GM21717 (cell line): ENCODE measurements around the gene NKTR.
A peak's percentile ranks its signal among the peaks of the same experiment; 100 is the strongest.

Experiments used
- ATAC-seq: cut with Tn5 transposase; IDR thresholded peaks from one replicate; pipeline ENCODE4 v1.9.1; 2021; ENCODE audit warnings: mild to moderate bottlenecking, moderate library complexity; ENCODE audit not compliant: unreplicated experiment

The NKTR gene

DNA sequence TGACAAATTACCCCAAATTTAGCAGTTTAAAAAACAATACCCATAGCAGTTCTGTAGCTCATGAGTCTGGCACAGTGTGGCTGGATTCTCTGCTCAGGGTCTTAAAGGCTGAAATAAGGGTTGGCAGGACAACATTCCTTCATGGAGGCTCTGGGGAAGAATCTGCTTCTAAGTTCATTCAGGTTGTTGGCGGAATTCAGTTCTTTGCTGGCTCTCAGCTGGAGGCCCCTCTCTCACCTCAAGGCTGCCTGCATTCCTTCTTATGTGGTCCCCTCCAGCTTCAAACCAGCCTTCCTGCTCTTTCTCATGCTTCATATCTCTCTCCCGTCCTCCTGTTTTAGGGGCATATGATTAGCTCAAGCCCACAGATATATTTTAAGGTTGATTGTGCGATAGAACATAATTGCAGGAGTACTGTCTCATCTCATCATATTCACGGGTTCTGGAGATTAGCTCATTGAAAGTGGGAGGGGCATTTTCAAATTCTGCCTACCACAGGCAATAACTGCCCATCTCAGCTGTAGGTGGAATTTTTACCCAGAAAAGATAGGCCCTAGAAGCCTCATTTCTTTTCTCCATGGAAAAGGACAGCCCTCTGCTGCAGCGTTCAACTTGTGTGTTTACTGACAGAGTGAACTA is 47.5 kb downstream of the NKTR start:
- no peak for ATAC-seq

DNA sequence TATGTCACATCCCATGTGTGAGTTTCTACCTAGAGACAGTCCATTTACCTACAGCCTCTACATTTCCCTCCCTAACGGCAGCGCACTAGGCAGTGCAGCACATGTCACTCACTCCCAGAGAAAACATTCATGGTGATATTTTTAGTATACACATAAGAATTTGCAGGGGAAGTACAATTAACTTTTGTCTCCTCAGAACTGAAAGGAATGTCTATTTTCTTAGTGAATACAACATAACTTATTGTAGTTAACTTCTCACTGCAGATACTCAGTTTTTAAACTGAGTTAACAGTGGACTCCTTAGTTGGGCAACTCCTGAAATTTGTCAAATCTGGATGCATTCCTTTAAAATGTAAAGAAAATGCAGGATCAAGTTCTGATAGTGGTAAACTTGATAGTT is 48.5 kb downstream of the NKTR start:
- no peak for ATAC-seq

DNA sequence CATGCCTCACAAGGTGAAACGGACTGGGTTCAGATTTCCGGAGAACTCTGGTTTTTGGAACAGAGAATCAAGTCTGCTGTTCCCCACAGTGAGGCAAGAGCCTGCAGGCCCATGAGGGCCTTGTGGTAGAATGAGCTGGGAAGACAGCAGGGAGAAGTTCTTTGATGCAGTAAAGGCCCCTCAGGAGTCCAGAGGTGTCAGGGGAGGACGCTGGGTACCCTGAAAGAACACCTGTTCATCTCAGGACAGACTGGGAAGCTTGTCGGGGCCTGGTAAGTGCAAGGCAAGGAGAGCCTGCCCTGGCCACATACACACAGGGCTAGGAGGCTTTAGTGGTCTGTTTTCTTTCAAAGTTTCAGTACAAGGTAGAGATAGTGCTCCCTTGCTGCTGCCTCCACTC is 49.3 kb downstream of the NKTR start:
- ATAC-seq = no peak

DNA sequence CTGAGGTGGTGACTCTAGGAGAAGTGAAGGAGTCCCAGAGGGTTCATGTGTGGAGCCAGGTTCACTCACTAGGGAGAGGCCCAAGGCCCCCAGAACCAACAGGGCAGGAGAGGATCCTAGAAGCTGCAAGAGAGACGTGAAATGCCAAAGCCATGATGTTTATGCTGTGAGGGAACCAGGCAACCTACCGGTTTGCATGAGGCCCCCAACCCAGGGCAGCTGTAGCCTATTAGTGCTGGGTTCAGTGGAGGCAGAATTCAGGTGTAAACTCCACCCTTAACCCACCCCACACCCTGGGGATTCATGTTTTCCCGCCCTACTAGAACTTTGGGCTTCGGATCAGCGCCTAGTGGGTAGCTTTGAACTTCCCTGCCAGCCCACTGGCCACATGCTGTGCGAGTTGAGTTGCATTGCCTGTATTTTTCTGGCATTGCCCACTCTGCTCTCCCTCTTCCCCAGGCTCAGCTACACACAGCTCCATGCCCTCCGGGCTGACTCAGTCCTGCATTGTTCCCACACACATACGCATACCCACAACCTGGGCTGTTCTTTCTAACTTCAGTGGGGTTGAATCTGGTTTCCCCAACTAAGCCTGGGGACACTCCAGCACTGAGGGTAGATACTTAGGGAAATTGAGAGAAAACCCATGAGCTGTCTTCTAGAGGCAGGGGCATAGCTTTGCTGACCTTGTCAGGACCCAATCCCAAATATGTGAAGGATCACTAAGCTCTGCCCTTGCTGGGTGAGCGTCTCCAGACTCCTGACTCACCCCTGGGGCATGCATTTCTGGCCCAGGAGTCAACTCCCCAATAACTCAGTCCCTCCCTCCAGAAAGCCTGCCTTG is 51.0 kb downstream of the NKTR start:
- ATAC-seq = no peak

DNA sequence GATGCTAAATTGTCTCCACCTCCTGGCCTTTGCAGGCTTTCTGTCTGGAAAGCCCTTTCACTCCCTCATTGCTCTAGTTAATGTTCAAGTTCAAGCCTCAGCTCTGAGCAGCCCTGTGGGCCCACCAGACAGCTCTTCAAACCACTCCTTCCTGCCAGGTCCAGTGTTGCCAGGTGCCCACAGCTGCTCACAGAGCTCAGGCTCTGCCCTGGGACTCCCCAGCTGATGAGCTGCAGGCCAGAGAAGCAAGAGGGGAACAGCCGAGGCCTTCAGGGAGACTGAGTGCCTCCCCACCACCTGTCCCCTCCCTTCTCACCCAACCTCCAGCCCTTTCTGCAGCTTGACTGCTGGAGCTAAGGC is 51.7 kb downstream of the NKTR start:
- no peak for ATAC-seq

DNA sequence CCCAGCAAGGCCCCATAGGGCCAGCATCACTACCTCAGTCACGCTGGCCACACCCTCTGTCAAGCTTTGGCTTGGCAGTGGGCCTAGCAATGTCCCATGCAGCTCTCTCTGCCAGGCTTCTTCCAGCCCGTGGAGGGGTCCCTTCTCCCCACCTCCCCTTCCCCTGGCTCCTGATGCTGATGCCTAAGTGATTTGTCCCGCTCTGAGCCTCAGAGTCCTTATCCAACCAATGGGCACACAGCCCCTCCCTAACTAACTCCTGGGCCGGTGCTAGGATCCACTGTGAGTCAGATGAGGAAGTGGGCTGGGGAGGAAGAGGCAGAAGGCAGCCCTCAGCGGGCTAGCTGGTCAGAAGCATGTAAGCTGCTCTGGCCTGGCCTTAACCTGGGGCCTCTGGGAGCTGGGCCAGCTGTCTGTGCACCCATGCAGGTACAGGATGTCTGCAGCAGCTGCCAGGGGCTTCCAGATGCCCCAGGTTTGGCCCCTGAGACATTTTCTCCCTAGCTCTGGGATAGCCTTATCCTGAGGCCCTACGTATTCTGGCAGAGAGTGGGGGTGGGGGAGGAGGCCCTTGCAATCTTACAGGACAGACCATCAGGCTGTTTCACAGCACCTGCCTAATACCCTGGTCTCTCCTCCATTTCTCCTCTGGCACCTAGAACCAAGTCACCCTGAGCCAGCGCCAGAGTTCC is 52.3 kb downstream of the NKTR start:
- peak; percentile 44 for ATAC-seq

DNA sequence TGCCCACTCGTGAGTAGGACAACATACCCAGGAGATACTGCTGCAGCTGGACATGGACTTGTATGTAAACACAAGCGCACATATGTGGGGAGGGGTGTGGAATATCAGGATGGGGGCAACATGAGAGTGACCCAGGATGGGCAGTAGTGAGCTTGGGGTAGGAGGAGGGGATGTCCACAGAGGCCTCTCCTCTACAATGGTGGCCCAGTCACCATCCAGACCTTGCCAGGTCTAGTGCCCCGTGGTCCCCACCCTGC is 52.7 kb downstream of the NKTR start:
- ATAC-seq = no peak

DNA sequence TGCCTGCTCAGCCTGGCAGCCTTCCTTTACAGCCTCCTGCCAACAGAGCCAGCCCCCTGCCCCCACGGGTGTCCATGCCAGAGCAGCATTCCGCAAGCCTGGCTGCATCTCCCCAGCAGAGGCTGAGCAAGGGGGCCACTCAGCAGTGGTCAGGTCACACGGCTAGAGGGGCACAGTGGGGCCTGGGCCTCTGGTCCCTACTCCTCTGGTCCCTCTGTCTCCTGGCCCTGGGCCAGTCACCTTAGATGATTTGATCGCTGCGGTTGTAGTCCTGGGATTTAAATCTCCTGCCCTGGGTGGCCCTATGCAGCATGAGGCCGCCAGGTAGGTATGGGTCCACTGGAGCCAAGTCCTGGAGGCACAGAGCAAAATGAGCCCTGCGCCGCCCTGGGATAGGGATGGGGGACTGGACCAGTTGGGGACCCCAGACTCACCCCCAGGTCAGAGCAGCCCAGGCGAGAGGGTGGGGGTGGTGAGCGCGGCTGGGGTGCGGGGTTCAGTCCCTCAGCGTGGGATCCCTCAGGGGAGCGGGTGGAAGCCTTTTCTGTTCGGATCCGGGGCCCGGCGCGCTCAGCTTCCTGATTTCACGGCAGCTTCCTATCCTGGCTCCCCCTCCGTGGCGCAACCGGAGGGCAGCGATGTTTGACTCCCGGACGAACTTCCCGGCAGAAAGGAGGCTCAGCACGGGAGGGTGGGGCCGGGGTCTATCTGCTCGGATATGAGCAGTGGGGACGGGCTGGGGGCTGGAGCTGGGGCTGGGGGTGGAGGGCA is 53.3 kb downstream of the NKTR start, which contains the start of gene ZBTB47:
ZBTB47 (plus strand) TSS at position 138 of the 771 bp plus-strand sequence. CDS start 4,659 bp downstream, outside the sequence.
- ATAC-seq = no peak

DNA sequence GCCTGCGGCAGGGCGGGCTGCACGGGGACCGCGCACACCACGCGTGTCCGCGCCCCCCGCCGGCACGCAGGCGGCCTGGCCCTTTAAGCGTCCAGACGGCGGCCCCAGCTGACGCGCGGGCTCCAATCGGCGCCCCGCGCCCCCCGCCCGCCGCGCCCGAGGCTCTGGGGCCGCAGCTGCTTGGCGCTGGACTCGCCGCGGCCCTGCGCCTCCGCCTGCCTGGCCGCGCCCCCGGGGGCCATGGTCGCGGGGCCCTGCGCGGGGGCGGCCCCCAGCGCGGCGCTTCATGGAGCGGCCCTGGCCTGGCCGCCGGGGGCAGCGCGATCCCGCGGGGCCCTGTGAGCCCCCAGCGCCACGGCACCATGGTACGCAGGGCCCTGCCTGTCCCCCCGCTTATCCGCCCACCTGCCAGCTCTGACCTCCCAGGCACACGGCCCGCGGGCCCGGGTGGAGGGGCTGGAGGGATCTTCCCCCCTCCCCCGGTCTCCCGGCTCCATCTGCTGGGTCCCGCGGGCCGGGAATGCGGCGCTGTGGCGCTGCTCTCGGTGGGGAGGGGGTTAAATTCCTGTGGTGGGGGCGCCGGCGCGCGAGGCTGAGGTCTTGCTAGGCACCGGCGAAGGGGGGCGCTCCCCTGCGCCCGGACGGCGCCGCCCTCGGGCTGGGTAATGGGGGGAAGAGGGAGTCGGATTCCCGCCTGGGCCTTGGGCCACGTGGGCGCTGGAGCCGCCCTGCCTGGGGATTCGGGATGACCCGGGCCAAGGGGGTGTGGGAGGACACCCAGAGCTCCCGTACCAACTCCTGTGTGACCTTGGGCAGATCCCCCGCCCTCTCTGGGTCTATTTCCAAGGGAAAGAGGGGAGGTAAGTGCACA is 54.1 kb downstream of the NKTR start:
- ATAC-seq = no peak

DNA sequence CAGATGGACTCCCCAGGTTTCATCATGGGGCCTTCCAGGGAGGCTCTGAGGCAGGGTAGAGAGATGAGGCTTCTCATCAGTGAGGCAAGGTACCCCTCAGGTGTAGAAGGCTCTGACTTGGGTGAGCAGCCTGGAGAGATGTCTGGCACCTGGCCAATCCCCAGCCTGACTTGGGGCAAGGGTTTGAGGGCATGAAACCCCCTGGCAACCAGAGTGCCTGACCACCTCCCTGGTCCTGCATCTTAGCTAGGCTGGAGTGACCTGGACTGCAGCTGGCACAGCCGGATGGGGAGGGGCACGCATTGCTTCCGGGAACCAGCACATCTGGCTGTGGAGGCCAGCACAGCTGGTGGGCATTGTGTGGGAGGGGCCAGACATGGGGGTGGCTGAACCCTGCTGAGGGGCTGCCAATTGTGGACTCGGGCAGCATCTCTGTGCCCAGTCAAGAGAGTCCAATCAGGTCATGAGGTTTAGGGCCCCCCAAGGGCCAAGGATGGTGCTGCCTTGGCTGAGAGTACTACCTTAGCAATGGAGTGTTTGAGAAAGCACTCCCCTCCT is 54.9 kb downstream of the NKTR start:
- no peak for ATAC-seq

DNA sequence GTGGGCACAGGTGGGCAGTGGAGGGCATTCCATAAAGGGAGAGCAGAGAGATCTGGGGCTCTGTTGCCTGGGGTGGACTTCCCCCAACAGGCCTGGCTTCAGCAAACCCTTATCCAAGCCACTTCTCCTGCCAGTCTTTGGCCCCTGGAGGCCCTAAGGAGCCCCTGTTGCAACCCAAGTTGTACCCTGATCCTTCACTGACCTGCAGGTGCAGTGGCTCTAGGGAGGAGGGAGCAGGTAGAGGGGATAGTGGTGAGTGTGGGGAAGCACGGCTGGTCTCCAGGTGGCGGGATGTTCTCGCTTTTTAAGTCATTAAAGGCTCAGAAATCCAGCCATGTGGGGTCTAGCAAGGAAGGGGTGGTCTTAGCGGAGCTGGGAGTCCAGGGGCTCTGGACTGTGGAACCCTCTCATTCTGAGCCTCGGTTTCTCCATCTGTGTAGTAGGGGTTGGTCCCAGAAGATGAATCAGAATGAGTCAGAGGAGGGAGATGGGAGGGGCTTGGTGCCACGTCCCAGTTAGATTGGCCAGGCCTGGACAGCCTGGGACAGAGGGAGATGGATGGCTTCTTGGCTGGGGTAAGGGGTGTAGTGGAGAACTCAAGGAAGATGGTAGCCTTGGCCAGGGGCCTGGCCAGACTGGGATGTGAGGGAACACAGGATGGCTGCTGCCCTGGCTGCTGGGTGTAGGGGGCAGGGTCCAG is 55.6 kb downstream of the NKTR start:
- ATAC-seq = no peak

DNA sequence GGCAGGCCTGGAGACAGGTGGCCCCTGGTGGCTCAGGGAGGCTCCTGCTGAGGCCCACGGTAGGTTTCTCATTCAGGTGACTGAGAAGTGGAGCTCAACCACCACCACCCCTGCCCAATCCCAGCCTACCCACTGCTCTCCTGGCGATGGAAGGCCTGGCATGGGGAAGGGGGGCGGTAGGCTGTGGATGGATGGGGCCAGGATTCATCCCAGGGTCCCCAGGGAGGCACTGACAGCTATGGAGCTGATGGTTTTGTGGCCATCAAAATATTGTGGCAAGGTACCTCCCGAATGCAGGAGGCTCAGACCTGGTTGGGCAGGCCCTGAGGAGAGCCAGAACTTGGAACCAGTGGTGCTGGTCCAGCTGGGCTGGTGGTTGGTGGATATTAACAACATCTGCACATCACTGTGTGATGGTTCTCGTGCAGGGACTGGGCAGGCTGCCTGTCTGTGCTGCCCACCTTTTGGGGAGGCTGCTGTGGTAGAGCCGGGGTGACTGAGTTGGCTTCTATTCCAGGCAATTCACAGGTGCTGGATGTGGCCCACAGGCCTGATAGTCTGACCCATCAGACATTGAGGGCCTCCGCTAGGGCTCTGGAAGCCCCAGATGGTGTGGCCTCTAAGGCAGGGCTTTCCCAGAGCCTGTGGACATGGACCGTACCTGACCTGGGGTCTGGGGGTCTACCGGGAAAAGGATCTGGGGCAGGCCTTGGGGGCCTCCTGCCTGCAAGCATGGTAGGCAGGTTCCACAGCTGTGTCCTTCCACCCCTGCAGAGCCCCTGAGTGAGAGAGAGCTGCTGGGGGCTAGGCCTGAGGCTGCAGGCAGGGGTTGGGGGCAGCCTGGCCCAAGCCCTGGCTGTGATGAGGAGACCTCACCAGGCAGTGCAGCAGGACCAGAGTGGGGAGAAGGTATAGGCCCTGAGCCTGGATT is 56.5 kb downstream of the NKTR start:
- no peak for ATAC-seq

DNA sequence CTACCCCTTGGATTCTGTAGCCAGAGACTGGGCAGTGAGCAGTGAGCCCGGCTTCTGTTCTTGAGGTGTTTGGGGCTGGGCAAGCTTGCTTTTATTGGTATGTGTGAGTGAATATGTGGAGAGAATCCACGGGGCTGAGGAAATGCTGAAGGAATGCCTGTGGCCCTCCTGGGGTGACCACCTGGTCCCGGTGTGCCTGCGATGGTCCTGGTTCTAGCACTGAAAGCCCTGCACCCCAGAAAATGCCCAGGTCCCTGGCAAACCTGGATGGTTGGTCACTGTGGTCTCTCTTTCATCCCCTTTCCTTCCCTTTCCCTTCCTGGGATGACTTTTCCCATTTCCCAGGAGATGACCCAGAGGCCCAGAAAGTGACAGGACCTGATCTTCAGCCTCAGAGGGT is 57.2 kb downstream of the NKTR start:
- no peak for ATAC-seq

DNA sequence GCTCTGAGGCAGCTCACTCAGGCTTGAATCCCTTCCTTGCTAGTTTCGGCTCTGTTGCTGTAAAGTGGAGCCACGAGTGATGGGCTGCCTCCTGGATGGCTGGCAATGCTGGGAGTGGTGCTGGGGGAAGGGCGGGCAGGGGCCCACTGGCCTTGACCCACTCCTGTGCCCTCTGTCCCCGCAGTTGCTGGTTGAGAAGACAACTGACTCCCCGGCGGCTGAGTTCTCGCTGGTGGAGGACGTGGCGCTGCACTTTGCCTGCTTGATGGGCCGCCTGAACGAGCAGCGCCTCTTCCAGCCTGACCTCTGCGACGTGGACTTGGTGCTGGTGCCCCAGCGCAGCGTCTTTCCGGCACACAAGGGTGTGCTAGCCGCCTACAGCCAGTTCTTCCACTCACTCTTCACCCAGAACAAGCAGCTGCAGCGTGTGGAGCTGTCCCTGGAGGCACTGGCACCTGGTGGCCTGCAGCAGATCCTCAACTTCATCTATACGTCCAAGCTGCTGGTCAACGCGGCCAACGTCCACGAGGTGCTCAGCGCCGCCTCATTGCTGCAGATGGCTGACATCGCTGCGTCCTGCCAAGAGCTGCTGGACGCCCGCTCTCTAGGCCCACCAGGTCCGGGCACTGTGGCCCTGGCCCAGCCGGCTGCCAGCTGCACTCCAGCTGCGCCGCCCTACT is 57.7 kb downstream of the NKTR start:
- no peak for ATAC-seq

DNA sequence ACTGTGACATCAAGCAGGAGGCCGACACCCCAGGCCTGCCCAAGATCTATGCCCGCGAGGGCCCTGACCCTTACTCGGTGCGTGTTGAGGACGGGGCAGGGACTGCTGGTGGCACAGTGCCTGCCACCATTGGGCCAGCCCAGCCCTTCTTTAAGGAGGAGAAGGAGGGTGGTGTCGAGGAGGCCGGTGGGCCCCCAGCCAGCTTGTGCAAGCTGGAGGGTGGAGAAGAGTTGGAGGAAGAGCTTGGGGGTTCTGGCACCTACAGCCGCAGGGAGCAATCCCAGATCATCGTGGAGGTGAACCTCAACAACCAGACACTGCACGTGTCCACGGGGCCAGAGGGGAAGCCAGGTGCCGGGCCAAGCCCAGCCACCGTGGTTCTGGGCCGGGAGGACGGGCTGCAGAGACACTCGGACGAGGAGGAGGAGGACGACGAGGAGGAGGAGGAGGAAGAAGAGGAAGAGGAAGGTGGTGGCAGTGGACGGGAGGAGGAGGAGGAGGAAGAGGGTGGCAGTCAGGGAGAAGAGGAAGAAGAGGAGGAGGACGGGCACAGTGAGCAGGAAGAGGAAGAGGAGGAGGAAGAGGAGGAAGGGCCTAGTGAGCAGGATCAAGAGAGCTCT is 58.4 kb downstream of the NKTR start:
- ATAC-seq = no peak

DNA sequence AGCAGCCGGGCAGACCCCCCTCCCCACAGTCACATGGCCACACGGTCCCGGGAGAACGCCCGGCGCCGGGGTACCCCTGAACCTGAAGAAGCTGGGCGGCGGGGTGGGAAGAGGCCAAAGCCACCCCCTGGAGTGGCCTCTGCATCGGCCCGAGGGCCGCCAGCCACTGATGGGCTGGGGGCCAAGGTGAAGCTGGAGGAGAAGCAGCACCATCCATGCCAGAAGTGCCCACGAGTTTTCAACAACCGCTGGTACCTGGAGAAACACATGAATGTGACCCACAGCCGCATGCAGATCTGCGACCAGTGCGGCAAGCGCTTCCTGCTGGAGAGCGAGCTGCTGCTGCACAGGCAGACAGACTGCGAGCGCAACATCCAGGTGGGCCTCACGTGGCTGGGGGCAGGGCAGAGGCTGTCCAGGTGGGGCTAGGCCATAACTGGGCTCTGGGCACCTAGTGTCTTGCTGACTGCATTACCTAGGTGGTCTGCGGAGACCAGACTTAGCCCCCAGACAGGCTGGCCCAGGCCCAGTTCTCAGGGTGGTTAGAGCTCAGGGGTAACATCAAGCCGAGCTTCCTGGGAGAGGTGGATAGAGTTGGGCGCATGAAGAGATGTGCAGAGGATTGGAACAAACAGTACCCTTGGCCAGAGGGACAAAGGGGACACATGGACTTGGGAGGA is 59.1 kb downstream of the NKTR start:
- ATAC-seq = no peak

DNA sequence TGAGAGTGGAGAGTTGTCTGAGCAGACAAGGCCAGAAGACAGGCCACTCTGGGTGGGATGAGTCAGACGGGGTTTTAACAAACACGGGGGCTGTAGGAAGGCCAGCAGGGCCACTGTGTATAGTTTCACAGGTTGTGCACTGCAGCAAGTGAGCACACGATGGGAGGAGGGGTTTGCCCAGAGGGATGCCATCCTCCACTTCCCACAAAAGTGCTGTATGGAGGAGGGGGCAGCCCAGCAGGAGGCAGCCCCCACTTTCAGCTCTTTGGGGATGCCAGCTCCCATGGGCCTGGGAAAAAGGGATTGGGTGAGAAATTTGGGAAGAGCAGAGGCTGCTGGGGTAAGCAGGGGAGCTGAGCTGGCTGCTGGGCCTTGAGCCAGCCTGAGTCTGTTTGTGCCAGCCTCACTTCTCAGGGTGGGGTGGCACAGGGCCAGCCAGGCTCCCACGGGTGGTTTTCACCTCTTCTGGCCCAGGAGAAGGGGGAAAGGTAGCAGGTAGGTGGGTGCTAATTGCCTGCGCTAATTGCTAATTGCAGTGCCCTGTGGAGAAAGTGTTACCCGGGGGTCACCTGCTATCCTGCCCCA is 59.7 kb downstream of the NKTR start:
- ATAC-seq = no peak
